GM18870 (cell line): ENCODE measurements around the gene FMO2.
A peak's percentile ranks its signal among the peaks of the same experiment; 100 is the strongest.
"Not testable (repeated sequence)": the region's sequence is repeated elsewhere in the genome, so short reads cannot be mapped to it uniquely, and the experiment has no call there.

ENCODE experiments used
- ATAC-seq: cut with Tn5 transposase; IDR thresholded peaks from one replicate; pipeline ENCODE4 v1.9.1; 2021; ENCODE audit warnings: moderate library complexity; ENCODE audit not compliant: unreplicated experiment

FMO2 gene

DNA sequence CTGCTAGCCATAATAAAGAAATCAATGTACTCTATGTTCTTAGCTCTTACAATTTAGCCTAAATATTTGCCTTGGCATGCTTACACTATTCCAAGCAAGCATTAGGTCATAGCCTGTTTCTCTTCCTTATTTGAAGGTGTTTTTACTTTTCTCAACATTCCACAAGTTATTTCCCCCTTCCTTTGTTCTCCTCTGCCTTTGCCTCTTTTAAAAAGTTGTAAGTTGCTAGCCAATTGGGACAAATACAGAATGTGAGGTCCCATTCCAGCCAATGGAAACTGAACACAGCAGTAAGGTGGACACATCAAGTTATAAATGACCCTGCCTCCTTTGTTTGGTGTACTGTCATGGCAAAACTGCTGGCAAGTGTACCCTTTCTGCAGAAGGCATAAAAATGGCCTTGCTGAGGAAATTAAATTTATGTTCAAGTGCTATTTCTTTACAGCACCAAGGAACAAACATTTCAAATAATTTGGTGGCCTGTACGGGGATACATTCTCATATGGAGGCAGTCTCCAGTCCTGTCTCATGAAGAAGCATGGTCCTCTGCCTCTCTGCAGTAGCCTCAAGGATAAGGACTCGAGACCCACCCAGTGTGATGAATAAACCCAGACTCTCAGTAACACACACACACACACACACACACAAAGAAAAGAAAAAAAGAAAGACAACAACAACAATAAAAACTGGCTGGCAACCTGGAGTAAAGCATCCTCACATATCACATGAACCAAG is 34.4 kb downstream of the FMO2 start:
- no peak for ATAC-seq

GRCh38 chr1:171220081-171220420 is 35.0 kb downstream of the FMO2 start:
- no peak for ATAC-seq

- no peak for ATAC-seq
These were observed 35.5 kb downstream of the FMO2 start for GRCh38 chr1:171220581-171221054.

DNA sequence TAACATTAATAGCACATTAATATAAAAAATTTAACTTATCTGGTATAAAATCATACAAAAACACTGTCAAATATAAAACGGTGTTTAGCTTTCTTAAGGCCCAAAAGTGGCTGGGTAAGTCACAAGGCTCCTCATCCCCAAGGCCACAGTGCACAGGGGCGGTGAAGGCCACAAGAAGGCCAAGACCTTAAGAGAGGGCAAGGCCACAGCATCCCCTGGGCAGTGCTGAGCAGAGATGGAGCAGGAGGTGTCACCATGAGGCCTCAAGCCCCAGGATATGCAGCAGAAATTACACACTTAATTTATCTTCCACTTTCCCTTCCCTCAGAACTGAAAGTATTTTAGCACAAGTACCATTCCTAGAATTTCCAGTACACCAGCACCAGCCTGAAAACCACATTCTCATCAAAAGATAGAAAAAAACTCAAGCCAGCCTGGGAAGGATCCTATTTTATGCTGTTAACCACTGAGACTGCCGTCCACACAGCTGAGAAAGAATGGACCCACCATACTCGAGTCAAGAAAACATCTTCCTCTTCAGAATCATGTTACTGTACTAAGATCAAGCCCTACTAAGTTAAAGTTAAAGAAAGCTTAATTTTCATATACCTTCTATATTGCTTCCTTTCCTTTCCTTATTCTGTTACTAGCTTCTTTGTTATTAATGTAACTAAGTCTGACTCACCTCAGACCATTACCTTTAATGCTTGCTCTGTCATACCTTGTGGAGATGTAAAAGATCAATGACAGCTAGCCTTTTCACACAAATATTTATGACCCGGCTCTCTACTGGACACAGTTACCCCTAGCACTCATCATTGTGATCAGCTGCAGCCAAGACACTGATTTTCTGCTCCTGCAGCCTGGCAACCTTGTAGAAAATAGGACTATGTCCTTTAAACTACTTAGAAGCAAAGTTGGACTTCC is 36.8 kb downstream of the FMO2 start:
- no peak for ATAC-seq

GRCh38 chr1:171222936-171223335 is 37.8 kb downstream of the FMO2 start:
- no peak for ATAC-seq

DNA sequence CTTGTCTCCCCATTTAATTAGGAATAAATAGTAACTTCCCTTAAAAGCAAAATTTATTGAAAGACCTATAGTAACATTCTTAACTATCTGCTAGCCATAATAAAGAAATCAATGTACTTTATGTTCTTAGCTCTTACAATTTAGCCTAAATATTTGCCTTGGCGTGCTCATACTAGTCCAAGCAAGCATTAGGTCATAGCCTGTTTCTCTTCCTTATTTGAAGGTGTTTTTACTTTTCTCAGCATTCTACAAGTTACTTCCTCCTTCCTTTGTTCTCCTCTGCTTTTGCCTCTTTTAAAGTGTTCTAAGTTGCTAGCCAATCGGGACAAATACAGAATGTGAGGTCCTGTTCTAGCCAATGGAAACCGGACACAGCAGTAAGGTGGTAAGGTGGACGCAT is 39.2 kb downstream of the FMO2 start:
- not testable (repeated sequence) for ATAC-seq

DNA sequence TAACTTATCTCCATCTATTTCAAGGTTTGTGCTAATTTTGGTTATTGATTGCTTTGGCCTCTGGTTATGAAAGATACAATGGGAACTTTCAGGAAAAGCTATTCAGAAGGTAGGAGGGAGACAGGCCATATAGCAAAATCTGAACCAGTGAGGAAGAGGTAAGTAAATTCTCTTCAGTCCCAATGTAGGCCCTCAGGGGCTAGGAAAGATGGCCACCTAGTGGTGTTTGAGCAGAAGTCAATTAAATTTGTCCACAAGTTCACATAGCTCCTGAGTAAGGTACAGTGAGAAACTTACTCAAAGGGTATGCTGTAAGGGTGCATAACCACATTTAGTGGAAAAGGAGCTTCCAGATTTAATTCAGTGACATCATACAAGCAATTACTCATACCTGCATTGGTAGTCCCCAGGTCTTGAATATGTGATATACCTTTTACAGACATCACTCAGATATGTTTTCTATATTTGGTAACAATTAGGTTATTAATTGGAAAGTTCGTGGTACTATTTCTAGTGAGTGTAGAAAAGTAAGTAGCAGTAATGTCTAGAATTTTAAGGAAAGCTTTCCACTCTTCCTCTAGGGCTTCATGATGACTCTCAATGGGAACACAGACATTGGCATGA is 41.8 kb downstream of the FMO2 start:
- peak; percentile 93 for ATAC-seq

DNA sequence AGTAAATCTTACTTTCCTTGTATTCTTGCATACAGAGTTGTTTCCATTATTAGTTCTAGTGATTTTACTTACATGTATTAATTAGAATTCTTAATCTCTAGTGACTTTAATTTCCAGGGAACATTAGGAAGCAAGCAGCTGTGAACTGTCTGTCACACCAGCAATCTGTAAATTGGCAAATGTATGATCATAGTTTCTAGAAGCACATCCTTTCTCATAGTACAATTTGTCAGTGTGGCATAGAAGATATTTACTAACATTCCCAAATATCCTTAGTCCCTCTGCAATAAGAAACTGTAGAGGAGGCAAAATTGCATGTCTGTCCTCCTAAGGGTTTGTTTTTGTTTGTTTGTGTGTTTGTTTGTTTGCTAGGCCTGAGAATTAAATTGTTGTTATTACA is 46.2 kb downstream of the FMO2 start:
- no peak for ATAC-seq

DNA sequence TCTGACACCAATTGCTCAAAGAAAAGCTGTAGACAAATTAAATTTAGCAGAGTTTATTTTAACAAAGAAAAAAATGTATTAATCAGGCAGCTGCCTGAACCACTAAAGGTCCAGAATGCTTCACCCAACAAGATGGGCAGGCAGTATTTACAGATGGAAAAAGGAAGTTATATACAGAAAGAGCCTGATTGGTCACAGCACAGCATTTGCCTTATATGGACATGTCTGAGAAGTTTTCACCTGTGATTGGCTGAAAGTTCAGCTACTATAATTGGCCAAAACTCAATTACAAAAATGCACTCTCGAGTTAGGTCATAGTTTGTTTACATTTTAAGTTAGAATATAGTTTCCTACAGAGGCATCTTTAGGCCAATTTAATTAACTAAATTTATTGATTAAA is 48.1 kb downstream of the FMO2 start:
- no peak for ATAC-seq

DNA sequence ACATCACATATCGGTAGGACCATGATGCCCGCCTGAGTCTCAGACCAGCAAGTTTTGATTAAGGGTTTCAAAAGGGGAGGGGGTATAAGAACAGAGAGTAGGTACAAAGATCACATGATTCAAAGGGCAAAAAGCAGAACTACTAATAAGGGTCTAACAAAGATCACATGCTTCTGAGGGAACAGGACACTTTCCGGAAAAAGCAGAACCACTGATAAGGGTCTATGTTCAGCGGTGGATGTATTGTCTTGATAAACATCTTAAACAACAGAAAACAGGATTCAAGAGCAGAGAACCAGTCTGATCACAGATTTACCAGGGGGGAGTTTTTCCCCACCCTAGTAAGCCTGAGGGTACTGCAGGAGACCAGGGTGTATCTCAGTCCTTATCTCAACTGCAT is 51.1 kb downstream of the FMO2 start:
- not testable (repeated sequence) for ATAC-seq

GRCh38 chr1:171243878-171244277 is 58.8 kb downstream of the FMO2 start:
- ATAC-seq = no peak

DNA sequence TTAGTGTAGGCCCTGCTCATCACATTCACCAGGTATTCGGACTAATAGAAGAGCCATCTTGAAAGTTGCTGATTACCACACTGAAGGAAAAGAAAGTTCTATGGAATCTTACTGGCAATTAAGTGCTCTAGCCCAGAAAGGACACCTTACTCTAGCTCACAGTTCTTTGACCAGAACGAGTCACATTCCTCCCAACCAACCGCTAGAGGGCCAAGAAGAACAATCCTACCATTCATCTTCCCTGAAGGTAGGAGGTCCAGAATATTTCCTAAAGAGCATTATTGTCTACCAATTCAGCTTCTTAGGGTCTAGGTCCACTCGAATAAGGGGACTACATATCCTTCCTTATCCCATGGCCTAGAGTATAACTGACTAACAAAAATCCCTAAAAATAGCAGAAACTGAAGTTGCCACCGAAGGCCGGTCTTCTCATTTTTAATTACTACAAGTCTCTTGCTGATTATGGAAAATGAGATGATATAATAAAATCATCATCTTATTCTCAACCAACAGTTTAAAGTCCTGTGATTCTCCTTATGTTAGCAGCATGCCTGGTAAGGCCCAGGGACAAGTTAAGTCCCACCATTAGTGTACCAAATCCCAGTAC is 60.5 kb downstream of the FMO2 start:
- peak; percentile 81 for ATAC-seq

DNA sequence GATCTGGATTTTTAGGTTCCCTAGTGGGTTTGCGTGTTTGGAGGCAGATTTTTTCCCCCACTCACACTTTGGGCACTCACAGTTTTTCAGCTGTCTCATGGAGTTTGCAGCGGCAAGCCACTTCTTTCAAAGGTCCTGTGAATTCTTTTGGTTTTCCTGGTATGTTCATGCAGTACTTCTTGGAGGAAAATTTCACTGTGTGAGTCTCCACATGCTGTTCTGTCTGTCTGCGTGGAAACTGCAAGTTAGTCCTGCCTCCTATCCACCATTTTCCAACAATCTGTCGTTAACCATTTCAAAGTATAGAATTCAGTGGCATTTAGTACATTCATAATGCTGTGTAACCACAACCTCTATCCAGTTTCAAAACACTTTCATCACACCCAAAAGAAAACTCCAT is 62.4 kb downstream of the FMO2 start:
- ATAC-seq = no peak

- no peak for ATAC-seq
These were observed 63.2 kb downstream of the FMO2 start, which contains the start of gene FMO1 for GRCh38 chr1:171248302-171248701. FMO1 (plus strand) TSS chr1:171248494; CDS start chr1:171258088, 9,594 bp downstream.

- ATAC-seq = no peak
These were observed 63.7 kb downstream of the FMO2 start for GRCh38 chr1:171248841-171249240.

DNA sequence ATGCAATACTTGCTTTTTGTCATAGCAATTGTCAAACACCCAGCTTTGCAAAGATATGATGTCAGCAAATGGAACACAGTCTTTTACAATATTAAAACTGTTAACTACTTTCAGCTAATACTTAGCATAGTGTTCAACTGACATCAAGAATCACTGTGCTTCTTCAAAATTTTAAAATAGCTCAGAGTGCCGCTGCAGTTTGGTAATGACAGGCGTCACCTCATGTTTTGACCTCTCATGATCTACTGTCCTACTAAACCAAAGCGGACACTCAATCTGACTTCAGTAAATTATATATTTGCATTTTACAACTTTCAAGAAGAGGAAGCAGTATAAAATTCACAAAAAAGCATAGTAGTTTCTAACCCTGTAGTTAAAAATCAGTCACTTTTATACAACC is 65.2 kb downstream of the FMO2 start:
- ATAC-seq = no peak

- peak; percentile 41 for ATAC-seq
These were observed 66.2 kb downstream of the FMO2 start for GRCh38 chr1:171251042-171251951.

- no peak for ATAC-seq
These were observed 66.8 kb downstream of the FMO2 start for GRCh38 chr1:171251952-171252300.

DNA sequence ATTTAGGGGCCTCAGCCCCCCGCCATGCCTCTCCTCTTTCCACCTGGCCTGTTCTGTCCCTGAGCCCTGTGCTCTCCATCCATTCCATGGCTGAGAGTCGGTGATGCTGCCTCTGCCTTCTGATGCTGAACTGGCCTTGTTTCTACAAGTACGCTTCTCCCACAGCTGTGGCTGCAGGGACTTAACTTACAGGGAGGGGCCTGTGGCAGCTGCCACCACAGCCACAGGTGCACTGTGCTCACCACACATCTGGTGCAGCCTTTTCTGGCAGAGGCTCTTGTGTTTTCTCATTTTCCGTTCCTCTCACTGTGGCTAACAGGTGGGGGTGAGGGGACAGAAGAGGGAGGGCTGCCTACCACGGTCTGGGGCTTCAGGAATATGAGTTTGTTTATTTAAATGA is 67.4 kb downstream of the FMO2 start:
- peak; percentile 83 for ATAC-seq

DNA sequence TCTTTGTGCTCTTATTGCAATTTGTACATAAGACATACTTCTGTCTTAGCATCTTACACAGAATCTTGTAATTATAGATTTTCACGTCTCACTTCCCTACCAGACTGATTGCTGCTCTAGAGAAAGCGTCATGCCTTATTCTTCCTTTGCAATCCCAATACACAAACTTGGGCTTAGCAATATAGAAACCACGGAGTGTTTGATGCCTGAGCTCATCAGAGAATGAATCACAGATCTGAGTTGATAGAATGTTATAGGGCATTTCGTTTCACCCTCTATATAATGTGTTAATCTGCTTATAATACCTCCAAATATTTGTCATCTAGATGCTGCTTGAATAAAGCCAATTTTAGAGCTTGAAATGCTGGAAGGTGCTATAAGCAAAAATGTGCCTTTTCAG is 69.8 kb downstream of the FMO2 start:
- ATAC-seq = no peak
